Astrocyte of the cerebellum (primary cell): ENCODE results near the gene CPT1C.

Experiments
- DNase-seq: peaks from one replicate; pipeline ENCODE4 v3.0.0-alpha.2; 2011; ENCODE audit warnings: low read depth
- H3K4me3 ChIP-seq: 2 replicates; pipeline ENCODE4 v1.5.1; 2011; ENCODE audit warnings: mild to moderate bottlenecking, low read depth, low read length, moderate library complexity
- in situ Hi-C: cut with HindIII; loops from 2 replicates; pipeline ENCODE4 v1.10.0; 2017; ENCODE audit warnings: low sequenced_read_pairs
- TF ChIP-seq, protein P1 (sequence below): IDR thresholded peaks from 2 replicates; pipeline ENCODE4 v1.5.1; 2012; ENCODE audit warnings: low read length, low read depth, moderate library complexity, mild to moderate bottlenecking; ENCODE audit errors: missing control alignments

CPT1C gene

DNA sequence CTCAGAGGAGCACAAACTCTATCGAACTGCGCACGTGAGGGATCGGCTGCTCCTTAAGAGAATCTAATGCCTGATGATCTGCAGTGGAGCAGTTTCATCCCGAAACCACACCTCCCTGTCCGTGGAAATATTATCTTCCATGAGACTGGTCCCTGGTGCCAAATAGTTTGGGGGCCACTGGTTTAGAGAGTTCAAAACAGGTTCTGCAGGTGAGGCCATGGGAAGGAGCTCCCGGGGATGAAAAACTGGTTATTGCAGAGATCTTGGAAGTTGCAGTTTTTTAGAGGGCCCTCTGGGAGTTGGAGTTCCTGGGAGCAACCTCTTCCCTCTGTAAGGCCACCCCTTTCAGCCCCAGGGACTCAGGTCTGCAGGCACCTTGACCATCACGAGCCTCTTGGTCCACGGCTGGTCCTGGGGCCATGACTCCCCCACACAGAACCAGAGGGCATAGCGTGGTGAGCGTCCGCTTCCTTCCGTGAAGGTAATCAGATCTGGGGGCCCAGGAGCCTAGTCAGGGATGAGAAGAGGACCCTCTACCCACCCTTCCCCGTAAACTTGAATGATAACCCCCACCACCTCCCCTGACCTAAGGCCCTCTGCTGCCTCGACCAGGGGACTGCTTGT, 30.5 kb upstream of the CPT1C start:
- DNase-seq: no peak
- H3K4me3 ChIP-seq: no peak overlapping the region
- in situ Hi-C loops: no loop called here
- TF ChIP-seq, protein P1, sequence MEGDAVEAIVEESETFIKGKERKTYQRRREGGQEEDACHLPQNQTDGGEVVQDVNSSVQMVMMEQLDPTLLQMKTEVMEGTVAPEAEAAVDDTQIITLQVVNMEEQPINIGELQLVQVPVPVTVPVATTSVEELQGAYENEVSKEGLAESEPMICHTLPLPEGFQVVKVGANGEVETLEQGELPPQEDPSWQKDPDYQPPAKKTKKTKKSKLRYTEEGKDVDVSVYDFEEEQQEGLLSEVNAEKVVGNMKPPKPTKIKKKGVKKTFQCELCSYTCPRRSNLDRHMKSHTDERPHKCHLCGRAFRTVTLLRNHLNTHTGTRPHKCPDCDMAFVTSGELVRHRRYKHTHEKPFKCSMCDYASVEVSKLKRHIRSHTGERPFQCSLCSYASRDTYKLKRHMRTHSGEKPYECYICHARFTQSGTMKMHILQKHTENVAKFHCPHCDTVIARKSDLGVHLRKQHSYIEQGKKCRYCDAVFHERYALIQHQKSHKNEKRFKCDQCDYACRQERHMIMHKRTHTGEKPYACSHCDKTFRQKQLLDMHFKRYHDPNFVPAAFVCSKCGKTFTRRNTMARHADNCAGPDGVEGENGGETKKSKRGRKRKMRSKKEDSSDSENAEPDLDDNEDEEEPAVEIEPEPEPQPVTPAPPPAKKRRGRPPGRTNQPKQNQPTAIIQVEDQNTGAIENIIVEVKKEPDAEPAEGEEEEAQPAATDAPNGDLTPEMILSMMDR: no peak

DNA sequence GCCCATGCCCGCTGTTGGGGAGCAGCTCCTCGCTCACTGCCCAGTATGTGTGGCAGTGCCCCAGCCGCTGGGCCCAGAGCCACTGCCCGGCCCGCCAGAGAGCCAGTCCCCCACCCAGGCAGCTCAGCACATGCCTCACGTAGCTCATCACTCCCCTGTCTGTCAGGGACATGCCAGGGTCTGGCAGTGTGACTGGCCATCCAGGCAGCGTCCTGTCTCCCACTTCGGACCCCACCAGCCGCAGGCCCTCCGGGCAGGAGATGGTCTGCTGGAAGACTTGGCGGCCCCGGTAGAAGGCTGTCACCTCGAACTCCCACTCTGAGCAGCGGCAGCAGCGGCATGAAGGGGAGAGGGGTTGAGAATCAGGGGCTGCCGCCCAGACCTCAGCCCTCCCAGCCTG, 28.9 kb upstream of the CPT1C start:
- TF ChIP-seq, protein P1: no peak
- DNase-seq: no peak
- no peak overlapping the region for H3K4me3 ChIP-seq
- in situ Hi-C loops: no loop called here

DNA sequence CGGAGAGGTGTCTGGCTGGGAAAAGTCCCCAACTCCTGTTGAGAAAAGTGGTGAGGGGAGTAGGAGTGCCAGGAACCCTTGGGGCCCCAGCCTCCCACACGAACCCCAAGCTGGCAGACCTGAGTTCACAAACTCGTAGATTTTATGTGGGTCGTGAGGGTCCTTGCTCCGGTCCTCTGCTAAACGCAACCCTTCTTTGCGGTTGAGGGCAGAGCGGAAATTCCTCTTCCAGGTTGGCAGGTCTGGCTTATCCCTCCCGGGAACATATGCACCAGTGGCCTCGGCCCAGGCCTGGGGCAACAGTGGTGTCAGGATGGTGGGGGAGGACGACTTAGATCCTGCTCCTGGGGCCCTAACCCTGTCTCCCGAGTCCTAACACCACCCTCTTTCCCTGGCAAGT, 27.7 kb upstream of the CPT1C start:
- TF ChIP-seq, protein P1: no peak
- in situ Hi-C loops: no loop called here
- H3K4me3 ChIP-seq: no peak overlapping the region
- no peak for DNase-seq

DNA sequence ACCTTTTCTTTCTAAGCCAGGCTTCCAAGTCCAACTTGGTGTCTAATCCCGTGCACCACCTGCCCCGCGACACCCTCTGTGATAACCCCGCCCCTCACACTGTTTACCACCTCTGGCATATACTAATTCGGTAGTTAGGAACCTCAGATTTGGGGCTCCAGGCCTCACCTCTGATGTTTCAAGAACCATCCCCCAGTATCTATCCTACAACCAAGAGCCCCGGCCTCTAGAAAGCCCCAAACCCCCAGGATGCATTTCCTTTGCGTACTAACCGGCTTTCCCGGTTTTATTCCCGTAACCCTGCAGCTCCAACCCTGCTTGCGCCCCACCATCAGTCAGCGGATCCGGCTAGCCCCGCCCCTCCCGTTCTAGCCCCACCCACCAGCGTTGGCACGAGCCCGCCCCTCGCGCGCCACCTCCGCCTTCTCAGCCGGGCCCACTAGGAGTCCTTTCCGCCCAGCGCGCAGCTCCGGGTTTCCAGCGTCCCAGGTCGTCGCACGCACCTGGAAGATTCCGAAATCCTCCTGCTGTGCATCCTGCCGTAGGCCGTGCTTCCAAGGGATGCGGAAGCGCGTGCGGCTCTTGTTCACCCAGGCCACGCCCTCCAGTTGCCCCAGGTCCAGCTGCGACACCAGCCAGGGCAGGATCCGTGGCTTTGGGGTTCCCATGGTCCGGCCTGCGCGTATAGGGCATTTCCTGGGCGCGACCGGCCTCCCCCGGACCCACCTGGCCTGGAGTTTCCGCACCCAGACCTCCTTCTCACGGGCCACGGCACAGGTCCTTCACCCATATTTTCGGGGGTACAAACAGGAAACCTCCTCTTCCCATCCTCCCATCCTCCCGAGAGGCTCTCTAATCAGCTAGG, 26.5 kb upstream of the CPT1C start:
- H3K4me3 ChIP-seq: peak overlapping the region; percentile 73
- TF ChIP-seq, protein P1: peak; percentile 10
- DNase-seq: no peak
- in situ Hi-C loops: no loop called here

DNA sequence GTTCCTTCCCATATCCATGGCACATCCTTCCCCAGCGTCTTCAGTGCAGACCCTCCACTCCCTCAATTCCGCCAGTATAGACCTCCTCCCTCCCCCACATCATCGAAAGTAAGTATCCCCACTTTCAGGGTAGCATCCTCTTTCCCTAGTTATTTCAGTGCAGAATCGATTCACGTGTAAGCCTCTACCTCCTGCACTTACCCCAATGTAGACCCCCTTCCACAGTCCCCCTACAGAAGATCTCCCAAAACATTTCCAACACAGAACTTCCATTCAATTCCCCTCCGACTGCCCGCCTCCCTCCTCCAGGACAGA, 25.9 kb upstream of the CPT1C start:
- DNase-seq: no peak
- TF ChIP-seq, protein P1: no peak
- H3K4me3 ChIP-seq: peak overlapping the region; percentile 73
- in situ Hi-C loops: no loop called here

DNA sequence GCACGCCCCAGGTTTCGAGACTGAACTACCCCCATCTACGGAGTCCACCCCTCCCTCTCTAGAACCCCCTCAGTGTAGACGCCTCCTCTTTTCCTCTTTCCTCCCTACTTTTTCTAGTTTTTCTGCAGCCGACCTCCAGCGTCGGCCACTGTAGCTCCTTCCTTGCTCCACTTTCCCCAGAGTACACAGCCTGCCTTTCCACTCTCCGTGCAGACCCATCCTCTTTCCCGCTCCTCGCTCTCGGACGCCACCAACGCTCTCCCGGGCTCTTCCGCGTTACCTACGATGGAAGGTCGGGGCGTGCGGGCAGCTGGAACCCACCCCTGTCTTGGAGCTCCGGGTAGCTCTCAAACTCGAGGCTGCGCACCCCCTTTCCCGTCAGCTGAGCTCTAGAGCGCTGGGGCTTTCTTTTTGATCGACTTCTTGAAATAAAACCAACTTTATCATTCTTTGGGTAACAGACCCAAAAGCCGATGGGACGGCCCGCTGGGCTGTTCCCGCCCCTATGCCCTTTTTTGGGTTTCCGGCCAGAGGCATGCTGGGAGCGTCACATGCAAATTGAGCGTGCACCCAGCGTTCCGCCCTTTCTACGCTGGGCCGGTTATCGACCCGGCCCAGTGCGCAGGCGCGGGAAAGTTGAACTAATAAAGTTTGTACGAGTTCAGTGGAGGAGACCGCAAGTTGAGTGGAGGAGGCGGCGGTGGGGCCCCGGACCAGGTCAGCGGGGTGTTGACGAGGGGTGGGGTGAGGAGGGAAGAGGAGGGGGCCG, 25.4 kb upstream of the CPT1C start, which contains the start of the genes BCL2L12 and IRF3:
Gene BCL2L12, plus strand, starts transcription at position 583 of the 769 bp plus-strand sequence. CDS start 760 bp downstream, outside the sequence.
Gene IRF3, minus strand, starts transcription at position 507 of the 769 bp plus-strand sequence. CDS start 1,019 bp downstream, outside the sequence.
- peak; percentile 90 for DNase-seq
- in situ Hi-C loops: no loop called here
- TF ChIP-seq, protein P1: no peak
- H3K4me3 ChIP-seq: peak within 1 kb of the TSS; percentile 73
